GM12878 (cell line): Measurements from ENCODE around the gene JDP2. TPM values are rescaled to one million over a fixed set of nuclear protein-coding genes. Genes with fewer than 3 reads are reported as not detected.

Source experiments
- ATAC-seq: fragments of 200-7000 bp; cut with Tn5 transposase; 3 replicates; pipeline ENCODE4 v1.9.1; 2020; ENCODE audit warnings: mild to moderate bottlenecking, moderate library complexity
- BruUV-seq: library from RNA; stranded (reverse); fragments of 400-500 nt; replicated peaks from 2 replicates; lab custom pipeline; 2021; lab: Mats Ljungman, UMichigan
- CTCF ChIA-PET: fragments of 300-600 bp; sonication (Branson Sonifier 250); formaldehyde crosslinking; extraction: SDS; loops from one replicate; lab custom pipeline; 2021; ENCODE audit warnings: inconsistent platforms; lab: Yijun Ruan, JAX
- POLR2A ChIA-PET: fragments of 350-600 bp; formaldehyde crosslinking; extraction: SDS; loops from one replicate; lab custom pipeline; 2021; ENCODE audit warnings: inconsistent platforms; lab: Charles Lee
- RAD21 ChIA-PET: fragments of 300-600 bp; sonication (Branson Sonifier 250); formaldehyde crosslinking; loops from one replicate; lab custom pipeline; 2023; ENCODE audit warnings: antibody characterized with exemption; ENCODE audit not compliant: unreplicated experiment; lab: Charles Lee
- SMC1A ChIA-PET: fragments of 300-600 bp; sonication (Branson Sonifier 250); formaldehyde crosslinking; loops from one replicate; lab custom pipeline; 2023; ENCODE audit not compliant: unreplicated experiment, uncharacterized antibody; lab: Charles Lee
- DNase-seq: peaks from one replicate; pipeline ENCODE4 v3.0.0-alpha.2; 2011; ENCODE audit warnings: low read depth, low spot score
- FAIRE-seq: peaks from 3 replicates; lab custom pipeline; 2011; peaks lifted over from hg19 to GRCh38; lab: Jason Lieb, UNC
- H2AFZ ChIP-seq: 2 replicates; pipeline ENCODE4 v1.6.0; 2011; ENCODE audit warnings: low read depth, low read length, control low read depth; ENCODE audit not compliant: control insufficient read depth
- H3K27ac ChIP-seq: 2 replicates; pipeline ENCODE4 v1.5.1; 2011; ENCODE audit warnings: control low read depth; ENCODE audit not compliant: control insufficient read depth, insufficient read depth
- H3K27me3 ChIP-seq, 2 experiments: replicated peaks in 1 of 2; 2 replicates each; pipeline versions ENCODE4 v1.6.0 to v1.6.1; 2011; ENCODE audit warnings: low read length in 1 of 2; ENCODE audit not compliant: control insufficient read depth in 2 of 2, insufficient read depth in 2 of 2
- H3K36me3 ChIP-seq, 2 experiments: 2 replicates each; pipeline ENCODE4 v1.5.1; 2011; ENCODE audit warnings: low read length in 1 of 2; ENCODE audit not compliant: control insufficient read depth in 2 of 2, insufficient read depth in 2 of 2
- H3K4me1 ChIP-seq: 2 replicates; pipeline ENCODE4 v1.6.1; 2011; ENCODE audit warnings: mild to moderate bottlenecking, low read length, moderate library complexity, mixed read lengths; ENCODE audit not compliant: control insufficient read depth, insufficient read depth
- H3K4me2 ChIP-seq: 2 replicates; pipeline ENCODE4 v1.6.0; 2011; ENCODE audit warnings: control low read depth; ENCODE audit not compliant: control insufficient read depth, insufficient read depth
- H3K4me3 ChIP-seq: fragments of 200-600 bp; sonication (generic); 2 replicates; pipeline ENCODE4 v1.5.1; 2016
- H3K79me2 ChIP-seq: 2 replicates; pipeline ENCODE4 v1.6.0; 2011; ENCODE audit warnings: low read length; ENCODE audit not compliant: control insufficient read depth, insufficient read depth
- H3K9ac ChIP-seq: 2 replicates; pipeline ENCODE4 v1.8.0; 2011; ENCODE audit warnings: low read length, control low read depth, mixed read lengths; ENCODE audit not compliant: control insufficient read depth, insufficient read depth
- H3K9me3 ChIP-seq: replicated peaks from 3 replicates; pipeline ENCODE4 v1.5.1; 2011; ENCODE audit warnings: mild to moderate bottlenecking, low read length; ENCODE audit not compliant: control insufficient read depth, insufficient read depth
- H4K20me1 ChIP-seq: 2 replicates; pipeline ENCODE4 v1.6.0; 2011; ENCODE audit not compliant: control insufficient read depth, insufficient read depth
- EGR1 ChIP-seq, 2 experiments: IDR thresholded peaks; 1 replicate in 1 of 2; 2 replicates in 1 of 2; pipeline ENCODE4 v1.6.1; 2011 to 2012; ENCODE audit warnings: low read depth in 2 of 2, low read length in 2 of 2, borderline replicate concordance in 1 of 2, mild to moderate bottlenecking in 1 of 2, moderate library complexity in 1 of 2
- FOXK2 ChIP-seq: fragments of 450-650 bp; IDR thresholded peaks from 2 replicates; pipeline ENCODE4 v1.6.1; 2017; ENCODE audit warnings: mild to moderate bottlenecking, moderate library complexity
- GATAD2B ChIP-seq: fragments of 450-650 bp; conservative IDR thresholded peaks from 2 replicates; pipeline ENCODE4 v1.6.1; 2017; ENCODE audit warnings: low read depth, mild to moderate bottlenecking, moderate library complexity
- IRF4 ChIP-seq: IDR thresholded peaks from 2 replicates; pipeline ENCODE4 v1.6.1; 2011; ENCODE audit warnings: low read depth, low read length
- JUNB ChIP-seq: IDR thresholded peaks from 2 replicates; pipeline ENCODE4 v1.6.1; 2016; ENCODE audit warnings: antibody characterized with exemption, mild to moderate bottlenecking
- KAT2A ChIP-seq: conservative IDR thresholded peaks from 2 replicates; pipeline ENCODE4 v1.6.1; 2011; ENCODE audit warnings: low read depth, low read length; ENCODE audit not compliant: control insufficient read depth
- KDM1A ChIP-seq: fragments of 200-600 bp; sonication (generic); IDR thresholded peaks from 2 replicates; pipeline ENCODE4 v1.6.1; 2016; ENCODE audit warnings: borderline replicate concordance
- MEF2A ChIP-seq: IDR thresholded peaks from 2 replicates; pipeline ENCODE4 v1.6.1; 2011; ENCODE audit warnings: low read depth, mild to moderate bottlenecking, low read length, moderate library complexity; ENCODE audit not compliant: insufficient read depth
- NR2F1 ChIP-seq: fragments of 450-650 bp; conservative IDR thresholded peaks from 2 replicates; pipeline ENCODE4 v1.6.1; 2017; ENCODE audit warnings: mild to moderate bottlenecking
- NRF1 ChIP-seq: conservative IDR thresholded peaks from 2 replicates; pipeline ENCODE4 v1.6.1; 2011; ENCODE audit warnings: mild to moderate bottlenecking, low read depth, low read length, improper control_type of control experiment
- RELA ChIP-seq: fragments of 450-650 bp; IDR thresholded peaks from 2 replicates; pipeline ENCODE4 v1.8.0; 2014; ENCODE audit warnings: borderline replicate concordance; ENCODE audit not compliant: partially characterized antibody
- SMARCA5 ChIP-seq: fragments of 450-650 bp; IDR thresholded peaks from 2 replicates; pipeline ENCODE4 v1.6.1; 2017; ENCODE audit warnings: mild to moderate bottlenecking
- SUZ12 ChIP-seq: fragments of 200-600 bp; sonication (generic); IDR thresholded peaks from one replicate; pipeline ENCODE4 v1.6.1; 2018; ENCODE audit warnings: antibody characterized with exemption, mild to moderate bottlenecking; ENCODE audit not compliant: unreplicated experiment
- YBX1 ChIP-seq: fragments of 450-650 bp; IDR thresholded peaks from 2 replicates; pipeline ENCODE4 v1.6.1; 2016; ENCODE audit warnings: antibody characterized with exemption
- WGBS: methylation state at CpG from one replicate; pipeline ENCODE4 v1.1.6; 2016; ENCODE audit warnings: low lambda C conversion rate; ENCODE audit not compliant: insufficient replicate concordance, insufficient coverage; ENCODE audit errors: missing lambda C conversion rate; 5-methylcytosine and 5-hydroxymethylcytosine counted together
- in situ Hi-C: fragments of 300-500 bp; cut with MboI; formaldehyde crosslinking; loops from 9 replicates; pipeline ENCODE4 v1.14.3; 2018; ENCODE audit warnings: mixed read lengths
- intact Hi-C: fragments of 100-400 bp; cut with micrococcal nuclease; formaldehyde crosslinking; loops from one replicate; pipeline ENCODE4 v1.14.2; 2022; ENCODE audit not compliant: unreplicated experiment
- polyA plus RNA-seq, 11 experiments: library from polyadenylated mRNA; depleted of rRNA in 4 of 11; unstranded in 6 of 11; stranded (reverse) in 5 of 11; fragments of >200 nt; fragmentation: Nextera tagmentation in 4 of 11; fragmentation: Illumina TruSeq in 1 of 11; extraction: Ambion mirVana in 4 of 11; extraction: Trizol in 1 of 11; gene quantifications; 1 replicate in 1 of 11; 2 replicates in 10 of 11; pipeline versions ENCODE4 v1.2.1 to v1.2.3, GENCODE V29; 2011 to 2016; ENCODE audit warnings: inconsistent platforms in 2 of 11, missing spikeins in 2 of 11, low read depth in 1 of 11
- total RNA-seq, 4 experiments: library from RNA; depleted of rRNA in 3 of 4; stranded (reverse); fragments of >200 nt in 3 of 4; fragmentation: Illumina TruSeq in 1 of 4; extraction: Trizol in 1 of 4; gene quantifications; 2 replicates each; pipeline versions ENCODE4 v1.2.1 to v1.2.3, GENCODE V29; 2013 to 2021
- TF ChIP-seq, protein P1 (sequence below): fragments of 450-650 bp; formaldehyde crosslinking; IDR thresholded peaks from 2 replicates; pipeline ENCODE4 v1.4.0; 2022; ENCODE audit warnings: mild to moderate bottlenecking, moderate library complexity
- TF ChIP-seq, protein P2 (sequence below): IDR thresholded peaks from 2 replicates; pipeline ENCODE4 v1.6.1; 2011; ENCODE audit warnings: low read depth, mild to moderate bottlenecking, low read length, moderate library complexity, borderline replicate concordance; ENCODE audit errors: extremely low read depth
- TF ChIP-seq, protein P3 (sequence below): fragments of 450-650 bp; formaldehyde crosslinking; IDR thresholded peaks from 2 replicates; pipeline ENCODE4 v1.5.0; 2022; ENCODE audit warnings: mild to moderate bottlenecking, missing genetic modification characterization
- TF ChIP-seq, protein P4 (sequence below): fragments of 150-350 bp; IDR thresholded peaks from 2 replicates; pipeline ENCODE4 v1.6.1; 2014; ENCODE audit warnings: mild to moderate bottlenecking, low read depth, low read length

Gene JDP2
- total and polyA plus RNA-seq, 10 of the 15 experiments (the other 5 are each of a cell fraction or from before 2014, with no cell fraction given), result 0.71 to 21.3 (median 11.2) TPM

DNA sequence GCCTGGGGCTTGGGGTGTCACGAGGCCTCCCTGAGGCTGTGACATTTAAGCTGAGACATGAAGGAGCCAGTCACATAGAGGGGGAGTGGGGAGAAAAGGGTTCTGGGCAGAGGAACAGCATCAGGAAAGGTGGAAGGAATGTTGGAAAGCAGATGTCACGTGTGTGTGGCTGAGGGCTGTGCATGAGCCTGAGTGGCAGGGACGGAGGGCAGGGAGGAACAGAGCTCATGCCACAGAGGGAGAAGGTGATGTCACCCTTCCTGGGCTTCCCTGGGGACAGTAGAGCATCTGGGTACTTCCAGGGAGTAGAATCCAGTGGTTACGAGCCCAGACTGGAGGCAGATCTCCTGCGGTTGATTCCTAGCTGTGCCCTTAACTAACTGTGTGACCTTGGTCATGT, 32.0 kb upstream of the JDP2 start:
- no peak overlapping the region for H3K9ac ChIP-seq
- H3K79me2 ChIP-seq, result no peaks in the 10 kb centered on the region
- H2AFZ ChIP-seq, result no peak overlapping the region
- SMC1A ChIA-PET, result no interaction called here
- no peak overlapping the region for H3K4me3 ChIP-seq
- WGBS, result 49% methylated on average over 5 of the region's 5 CpGs
- ATAC-seq (no peak), DNase-seq (no peak), FAIRE-seq (no peak)
- in situ Hi-C loops, result no loop called here
- H3K36me3 ChIP-seq, result no peaks in the 10 kb centered on the region
- RAD21 ChIA-PET, result no interaction called here
- TF ChIP-seq NR2F1, result no peak
- TF ChIP-seq SMARCA5, result no peak
- no peak for TF ChIP-seq NRF1
- TF ChIP-seq YBX1, result no peak
- TF ChIP-seq MEF2A, result no peak
- TF ChIP-seq, protein P1, sequence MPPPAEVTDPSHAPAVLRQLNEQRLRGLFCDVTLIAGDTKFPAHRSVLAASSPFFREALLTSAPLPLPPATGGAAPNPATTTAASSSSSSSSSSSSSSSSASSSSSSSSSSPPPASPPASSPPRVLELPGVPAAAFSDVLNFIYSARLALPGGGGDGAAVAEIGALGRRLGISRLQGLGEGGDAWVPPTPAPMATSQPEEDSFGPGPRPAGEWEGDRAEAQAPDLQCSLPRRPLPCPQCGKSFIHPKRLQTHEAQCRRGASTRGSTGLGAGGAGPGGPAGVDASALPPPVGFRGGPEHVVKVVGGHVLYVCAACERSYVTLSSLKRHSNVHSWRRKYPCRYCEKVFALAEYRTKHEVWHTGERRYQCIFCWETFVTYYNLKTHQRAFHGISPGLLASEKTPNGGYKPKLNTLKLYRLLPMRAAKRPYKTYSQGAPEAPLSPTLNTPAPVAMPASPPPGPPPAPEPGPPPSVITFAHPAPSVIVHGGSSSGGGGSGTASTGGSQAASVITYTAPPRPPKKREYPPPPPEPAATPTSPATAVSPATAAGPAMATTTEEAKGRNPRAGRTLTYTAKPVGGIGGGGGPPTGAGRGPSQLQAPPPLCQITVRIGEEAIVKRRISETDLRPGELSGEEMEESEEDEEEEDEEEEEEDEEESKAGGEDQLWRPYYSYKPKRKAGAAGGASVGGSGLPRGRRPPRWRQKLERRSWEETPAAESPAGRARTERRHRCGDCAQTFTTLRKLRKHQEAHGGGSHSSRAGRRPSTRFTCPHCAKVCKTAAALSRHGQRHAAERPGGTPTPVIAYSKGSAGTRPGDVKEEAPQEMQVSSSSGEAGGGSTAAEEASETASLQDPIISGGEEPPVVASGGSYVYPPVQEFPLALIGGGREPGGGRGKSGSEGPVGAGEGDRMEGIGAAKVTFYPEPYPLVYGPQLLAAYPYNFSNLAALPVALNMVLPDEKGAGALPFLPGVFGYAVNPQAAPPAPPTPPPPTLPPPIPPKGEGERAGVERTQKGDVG (CRISPR knock-in tag), result no peak
- no peak for TF ChIP-seq EGR1 (IDR thresholded peaks at IDR 0.05; ENCODE audit: borderline replicate concordance in 1 of 2, low read depth in 2 of 2, low read length in 2 of 2)
- TF ChIP-seq, protein P2, sequence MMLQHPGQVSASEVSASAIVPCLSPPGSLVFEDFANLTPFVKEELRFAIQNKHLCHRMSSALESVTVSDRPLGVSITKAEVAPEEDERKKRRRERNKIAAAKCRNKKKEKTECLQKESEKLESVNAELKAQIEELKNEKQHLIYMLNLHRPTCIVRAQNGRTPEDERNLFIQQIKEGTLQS, result no peak
- TF ChIP-seq FOXK2, result no peak
- TF ChIP-seq KAT2A, result no peak
- TF ChIP-seq GATAD2B, result no peak
- TF ChIP-seq SUZ12, result no peak
- TF ChIP-seq, protein P3, sequence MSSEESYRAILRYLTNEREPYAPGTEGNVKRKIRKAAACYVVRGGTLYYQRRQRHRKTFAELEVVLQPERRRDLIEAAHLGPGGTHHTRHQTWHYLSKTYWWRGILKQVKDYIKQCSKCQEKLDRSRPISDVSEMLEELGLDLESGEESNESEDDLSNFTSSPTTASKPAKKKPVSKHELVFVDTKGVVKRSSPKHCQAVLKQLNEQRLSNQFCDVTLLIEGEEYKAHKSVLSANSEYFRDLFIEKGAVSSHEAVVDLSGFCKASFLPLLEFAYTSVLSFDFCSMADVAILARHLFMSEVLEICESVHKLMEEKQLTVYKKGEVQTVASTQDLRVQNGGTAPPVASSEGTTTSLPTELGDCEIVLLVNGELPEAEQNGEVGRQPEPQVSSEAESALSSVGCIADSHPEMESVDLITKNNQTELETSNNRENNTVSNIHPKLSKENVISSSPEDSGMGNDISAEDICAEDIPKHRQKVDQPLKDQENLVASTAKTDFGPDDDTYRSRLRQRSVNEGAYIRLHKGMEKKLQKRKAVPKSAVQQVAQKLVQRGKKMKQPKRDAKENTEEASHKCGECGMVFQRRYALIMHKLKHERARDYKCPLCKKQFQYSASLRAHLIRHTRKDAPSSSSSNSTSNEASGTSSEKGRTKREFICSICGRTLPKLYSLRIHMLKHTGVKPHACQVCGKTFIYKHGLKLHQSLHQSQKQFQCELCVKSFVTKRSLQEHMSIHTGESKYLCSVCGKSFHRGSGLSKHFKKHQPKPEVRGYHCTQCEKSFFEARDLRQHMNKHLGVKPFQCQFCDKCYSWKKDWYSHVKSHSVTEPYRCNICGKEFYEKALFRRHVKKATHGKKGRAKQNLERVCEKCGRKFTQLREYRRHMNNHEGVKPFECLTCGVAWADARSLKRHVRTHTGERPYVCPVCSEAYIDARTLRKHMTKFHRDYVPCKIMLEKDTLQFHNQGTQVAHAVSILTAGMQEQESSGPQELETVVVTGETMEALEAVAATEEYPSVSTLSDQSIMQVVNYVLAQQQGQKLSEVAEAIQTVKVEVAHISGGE (CRISPR knock-in tag), result no peak
- no peak for TF ChIP-seq RELA
- no peak for TF ChIP-seq IRF4
- no peak for TF ChIP-seq KDM1A
- TF ChIP-seq, protein P4, sequence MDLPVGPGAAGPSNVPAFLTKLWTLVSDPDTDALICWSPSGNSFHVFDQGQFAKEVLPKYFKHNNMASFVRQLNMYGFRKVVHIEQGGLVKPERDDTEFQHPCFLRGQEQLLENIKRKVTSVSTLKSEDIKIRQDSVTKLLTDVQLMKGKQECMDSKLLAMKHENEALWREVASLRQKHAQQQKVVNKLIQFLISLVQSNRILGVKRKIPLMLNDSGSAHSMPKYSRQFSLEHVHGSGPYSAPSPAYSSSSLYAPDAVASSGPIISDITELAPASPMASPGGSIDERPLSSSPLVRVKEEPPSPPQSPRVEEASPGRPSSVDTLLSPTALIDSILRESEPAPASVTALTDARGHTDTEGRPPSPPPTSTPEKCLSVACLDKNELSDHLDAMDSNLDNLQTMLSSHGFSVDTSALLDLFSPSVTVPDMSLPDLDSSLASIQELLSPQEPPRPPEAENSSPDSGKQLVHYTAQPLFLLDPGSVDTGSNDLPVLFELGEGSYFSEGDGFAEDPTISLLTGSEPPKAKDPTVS, result no peak
- no peak for TF ChIP-seq JUNB
- CTCF ChIA-PET, result interaction anchor here (0.6 to 1.4 kb wide), 3 partner anchors 41 to 93 kb away, joined by 3 to 4 read pairs (median 3); no protein-coding TSS in a partner anchor
- intact Hi-C loops, result no loop called here
- POLR2A ChIA-PET, result no interaction called here
- no peaks in the 10 kb centered on the region for H4K20me1 ChIP-seq
- no peak overlapping the region for H3K27ac ChIP-seq
- no peaks in the 10 kb centered on the region for H3K4me1 ChIP-seq
- H3K4me2 ChIP-seq, result no peak overlapping the region
- no peaks in the 10 kb centered on the region for H3K9me3 ChIP-seq
- H3K27me3 ChIP-seq, result no peaks in the 10 kb centered on the region
- no TSS peak for BruUV-seq
